H1 (cell line): ENCODE results near the gene B3GALT4. TPM values are rescaled to one million over a fixed set of nuclear protein-coding genes. Genes with fewer than 3 reads are reported as not detected.
"Not testable (repeated sequence)": the region's sequence is repeated elsewhere in the genome, so short reads cannot be mapped to it uniquely, and the experiment has no call there.

Source experiments
- CTCF ChIA-PET: fragments of 300-600 bp; sonication (Branson Sonifier 250); formaldehyde crosslinking; loops from one replicate; lab custom pipeline; 2021; ENCODE audit not compliant: partially characterized antibody; lab: Charles Lee
- POLR2A ChIA-PET: fragments of 300-600 bp; sonication (Branson Sonifier 250); formaldehyde crosslinking; loops from one replicate; lab custom pipeline; 2021; ENCODE audit warnings: inconsistent platforms; ENCODE audit not compliant: partially characterized antibody; lab: Charles Lee
- DNase-seq, 2 experiments: peaks; one replicate each; pipeline versions ENCODE4 v3.0.0 to v3.0.0-alpha.2; 2010 to 2022; ENCODE audit warnings: low spot score in 2 of 2, low read depth in 1 of 2, mixed read lengths in 1 of 2
- FAIRE-seq: peaks from 2 replicates; lab custom pipeline; 2011; peaks lifted over from hg19 to GRCh38; lab: Jason Lieb, UNC
- H2AFZ ChIP-seq: 2 replicates; pipeline ENCODE4 v1.8.1; 2012; ENCODE audit warnings: low read length, inconsistent platforms
- H2AK5ac ChIP-seq: 2 replicates; pipeline ENCODE4 v1.6.1; 2013; ENCODE audit warnings: low read depth, low read length
- H2BK120ac ChIP-seq: replicated peaks from 2 replicates; pipeline ENCODE3; 2013; ENCODE audit warnings: low read depth, low read length, inconsistent platforms
- H2BK12ac ChIP-seq: 2 replicates; pipeline ENCODE4 v1.6.1; 2013; ENCODE audit warnings: low read depth, low read length
- H2BK15ac ChIP-seq: 2 replicates; pipeline ENCODE4 v1.6.1; 2013; ENCODE audit warnings: low read length
- H2BK20ac ChIP-seq: 2 replicates; pipeline ENCODE4 v1.6.1; 2013; ENCODE audit warnings: low read length
- H2BK5ac ChIP-seq: 2 replicates; pipeline ENCODE4 v1.6.1; 2013; ENCODE audit warnings: low read depth, low read length
- H3K14ac ChIP-seq: 2 replicates; pipeline ENCODE4 v1.6.1; 2013; ENCODE audit warnings: inconsistent platforms; ENCODE audit not compliant: insufficient read length
- H3K18ac ChIP-seq: 2 replicates; pipeline ENCODE4 v1.6.1; 2013; ENCODE audit warnings: low read length; ENCODE audit errors: extremely low read depth
- H3K23ac ChIP-seq: 2 replicates; pipeline ENCODE4 v1.6.1; 2013; ENCODE audit warnings: inconsistent platforms; ENCODE audit not compliant: insufficient read length
- H3K23me2 ChIP-seq: 2 replicates; pipeline ENCODE4 v1.6.1; 2013; ENCODE audit warnings: low read depth, low read length
- H3K27ac ChIP-seq: 2 replicates; pipeline ENCODE4 v1.6.1; 2011; ENCODE audit warnings: low read depth, low read length, inconsistent platforms
- H3K27me3 ChIP-seq, 4 experiments: replicated peaks in 1 of 4; 1 replicate in 1 of 4; 2 replicates in 3 of 4; pipeline versions ENCODE4 v1.6.1 to v1.8.1; 2011 to 2013; ENCODE audit warnings: low read length in 3 of 4, mild to moderate bottlenecking in 3 of 4, inconsistent platforms in 2 of 4, mixed read lengths in 2 of 4, moderate library complexity in 1 of 4; ENCODE audit not compliant: control insufficient read depth in 3 of 4, insufficient read depth in 3 of 4; ENCODE audit errors: extremely low read depth in 1 of 4
- H3K36me3 ChIP-seq, 4 experiments: 2 replicates each; pipeline versions ENCODE4 v1.6.1 to v1.8.1; 2011 to 2013; ENCODE audit warnings: mild to moderate bottlenecking in 4 of 4, low read length in 3 of 4, moderate library complexity in 2 of 4, control low read depth in 1 of 4, inconsistent platforms in 1 of 4; ENCODE audit not compliant: insufficient read depth in 4 of 4, control insufficient read depth in 2 of 4
- H3K4ac ChIP-seq: replicated peaks from 2 replicates; pipeline ENCODE3; 2013; ENCODE audit warnings: low read length, low read depth, mixed read lengths, inconsistent platforms; ENCODE audit not compliant: insufficient read length
- H3K4me1 ChIP-seq, 4 experiments: replicated peaks in 1 of 4; 1 replicate in 1 of 4; 2 replicates in 3 of 4; pipeline versions ENCODE4 v1.6.1 to v1.8.1; 2011 to 2013; ENCODE audit warnings: low read length in 3 of 4, inconsistent platforms in 2 of 4, mixed read lengths in 1 of 4; ENCODE audit not compliant: insufficient read depth in 4 of 4, control insufficient read depth in 3 of 4
- H3K4me2 ChIP-seq, 2 experiments: 2 replicates each; pipeline versions ENCODE4 v1.6.1 to v1.8.1; 2011 to 2013; ENCODE audit warnings: low read depth in 2 of 2, low read length in 2 of 2, control low read depth in 1 of 2, inconsistent platforms in 1 of 2, mild to moderate bottlenecking in 1 of 2; ENCODE audit not compliant: insufficient read depth in 1 of 2
- H3K4me3 ChIP-seq, 4 experiments: fragments of 200-600, 300-600 bp in 1 of 4; sonication (generic), shearing (Covaris generic), sonication (Bioruptor Twin) in 1 of 4; 2 replicates each; pipeline versions ENCODE4 v1.5.1 to v1.8.1; 2011 to 2016; ENCODE audit warnings: low read length in 4 of 4, low read depth in 3 of 4, control low read depth in 2 of 4, inconsistent platforms in 2 of 4, mild to moderate bottlenecking in 2 of 4, mixed read lengths in 1 of 4, moderate library complexity in 1 of 4; ENCODE audit not compliant: insufficient read depth in 2 of 4; ENCODE audit errors: extremely low read depth in 1 of 4
- H3K56ac ChIP-seq: replicated peaks from 2 replicates; pipeline ENCODE3; 2013; ENCODE audit warnings: low read depth, mild to moderate bottlenecking, mixed read lengths, low read length, inconsistent platforms; ENCODE audit not compliant: insufficient read length
- H3K79me1 ChIP-seq: 2 replicates; pipeline ENCODE4 v1.6.1; 2013; ENCODE audit warnings: low read depth, low read length, control low read depth
- H3K79me2 ChIP-seq, 2 experiments: 2 replicates each; pipeline versions ENCODE4 v1.6.1 to v1.8.1; 2012 to 2013; ENCODE audit warnings: low read length in 2 of 2, mild to moderate bottlenecking in 2 of 2, inconsistent platforms in 1 of 2; ENCODE audit not compliant: insufficient read depth in 2 of 2, control insufficient read depth in 1 of 2
- H3K9ac ChIP-seq, 4 experiments: replicated peaks in 1 of 4; 1 replicate in 1 of 4; 2 replicates in 3 of 4; pipeline versions ENCODE4 v1.6.1 to v1.8.1; 2011 to 2013; ENCODE audit warnings: low read depth in 3 of 4, low read length in 3 of 4, control low read depth in 2 of 4, mild to moderate bottlenecking in 2 of 4, moderate library complexity in 2 of 4, inconsistent platforms in 1 of 4; ENCODE audit errors: extremely low read depth in 1 of 4
- H3K9me3 ChIP-seq, 2 experiments: 2 replicates each; pipeline versions ENCODE4 v1.6.1 to v1.8.1; 2012 to 2013; ENCODE audit warnings: mild to moderate bottlenecking in 2 of 2, moderate library complexity in 2 of 2, control low read depth in 1 of 2, inconsistent platforms in 1 of 2, low read depth in 1 of 2, low read length in 1 of 2, mixed read lengths in 1 of 2; ENCODE audit not compliant: insufficient read depth in 2 of 2
- H4K20me1 ChIP-seq, 2 experiments: replicated peaks in 1 of 2; 2 replicates each; pipeline versions ENCODE3 to v1.8.1; 2011 to 2013; ENCODE audit warnings: inconsistent platforms in 2 of 2, low read length in 2 of 2, mild to moderate bottlenecking in 1 of 2; ENCODE audit not compliant: insufficient read depth in 2 of 2, control insufficient read depth in 1 of 2
- H4K5ac ChIP-seq: 2 replicates; pipeline ENCODE4 v1.6.1; 2013; ENCODE audit warnings: low read length, low read depth, mixed read lengths, inconsistent platforms; ENCODE audit not compliant: insufficient read length
- H4K8ac ChIP-seq: 2 replicates; pipeline ENCODE4 v1.8.0; 2013; ENCODE audit warnings: mild to moderate bottlenecking, moderate library complexity, low read length, inconsistent platforms; ENCODE audit not compliant: insufficient read depth; ENCODE audit errors: extremely low read depth
- H4K91ac ChIP-seq: replicated peaks from 2 replicates; pipeline ENCODE3; 2013; ENCODE audit warnings: low read length, mixed read lengths, inconsistent platforms; ENCODE audit not compliant: insufficient read length
- WGBS, 2 experiments: shearing (Covaris generic) in 1 of 2; methylation state at CpG; one replicate each; pipeline versions ENCODE4 v1.1.6 to v1.1.7; 2013 to 2015; ENCODE audit warnings: low lambda C conversion rate in 2 of 2, mixed read lengths in 2 of 2, inconsistent platforms in 1 of 2, low coverage in 1 of 2, missing lambda C conversion rate in 1 of 2; ENCODE audit not compliant: insufficient replicate concordance in 2 of 2, insufficient coverage in 1 of 2, insufficient read length in 1 of 2; ENCODE audit errors: extremely low coverage in 1 of 2, missing lambda C conversion rate in 1 of 2; 5-methylcytosine and 5-hydroxymethylcytosine counted together
- polyA plus RNA-seq, 7 experiments: library from polyadenylated mRNA; depleted of rRNA in 3 of 7; stranded (reverse) in 5 of 7; unstranded in 2 of 7; fragments of >200 nt in 5 of 7; fragments of 200-250 nt in 2 of 7; gene quantifications; 1 replicate in 5 of 7; 2 replicates in 1 of 7; 4 replicates in 1 of 7; pipeline versions ENCODE4 v1.2.1 to v1.2.3, GENCODE V29; 2011 to 2013; ENCODE audit warnings: missing spikeins in 2 of 7, mixed read lengths in 2 of 7
- total RNA-seq: library from RNA; stranded (reverse); fragmentation: NEBNext Ultra II Directional; extraction: Animal tissue kit (Norgen Biotek cat#: 25700); gene quantifications from 2 replicates; pipeline ENCODE4 v1.2.1, GENCODE V29; 2021

The B3GALT4 gene
- total and polyA plus RNA-seq, 2 of the 8 experiments (the other 6 are each of a cell fraction or from before 2014, with no cell fraction given) = 2.2 to 3.0 TPM

DNA sequence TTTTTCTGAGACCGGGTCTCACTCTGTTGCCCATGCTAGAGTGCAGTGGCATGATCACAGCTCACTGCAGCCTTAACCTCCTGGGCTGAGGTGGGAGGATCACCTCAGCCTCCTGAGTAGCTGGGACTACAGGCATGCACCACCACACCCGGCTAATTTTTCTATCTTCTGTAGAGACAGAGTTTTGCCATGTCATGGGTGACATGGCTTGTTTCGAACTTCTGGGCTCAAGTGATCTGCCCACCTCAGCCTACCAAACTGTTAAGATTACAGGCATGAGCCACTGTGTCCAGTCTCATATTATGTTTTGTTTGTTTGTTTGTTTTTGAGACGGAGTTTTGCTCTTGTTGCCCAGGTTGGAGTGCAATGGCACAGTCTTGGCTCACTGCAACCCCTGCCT lies 8.3 kb downstream of the B3GALT4 start:
- H3K79me2 ChIP-seq = peaks cover 0 to 22% of the 10 kb centered on the region in 2 experiments; a peak in 3 of 4 replicates
- H2BK12ac ChIP-seq, H2BK120ac ChIP-seq, CTCF ChIA-PET, H3K14ac ChIP-seq, H3K4me2 ChIP-seq, H2BK5ac ChIP-seq, H2AK5ac ChIP-seq, H3K9ac ChIP-seq, DNase-seq, FAIRE-seq, H4K20me1 ChIP-seq, H4K8ac ChIP-seq, H3K4ac ChIP-seq, H4K91ac ChIP-seq, H4K5ac ChIP-seq, H2BK15ac ChIP-seq, H3K56ac ChIP-seq, H3K27ac ChIP-seq, H2AFZ ChIP-seq, H3K79me1 ChIP-seq, H3K23me2 ChIP-seq, H3K4me3 ChIP-seq, H2BK20ac ChIP-seq, H3K9me3 ChIP-seq, H3K27me3 ChIP-seq, H3K23ac ChIP-seq, H3K18ac ChIP-seq: not testable (repeated sequence)
- peaks cover 8 to 30% (median 21%) of the 10 kb centered on the region in 4 experiments for H3K36me3 ChIP-seq
- H3K4me1 ChIP-seq = peaks cover 0 to 12% (median 7%) of the 10 kb centered on the region in 4 experiments; a peak in 5 of 7 replicates
- POLR2A ChIA-PET = interaction anchor here (12.0 kb wide), 1 partner anchor 9 kb away, joined by 337 read pairs; the partner anchor contains the start of genes PFDN6, RGL2 and WDR46
- 91% methylated on average over 4 of the region's 4 CpGs; no CpG with 5 or more reads in 1 of the 2 experiments for WGBS, 2 experiments
